Activated CD8-positive, alpha-beta T cell treated with anti-CD3 and anti-CD28 coated beads for 36 hours (primary cell): Measurements from ENCODE around the gene MAP3K3. TPM values are rescaled to one million over a fixed set of nuclear protein-coding genes. Genes with fewer than 3 reads are reported as not detected.

Experiments used
- ATAC-seq: fragments of 200-7000 bp; cut with Tn5 transposase; one replicate; pipeline ENCODE4 v1.10.0; 2021; ENCODE audit warnings: mild to moderate bottlenecking, moderate library complexity
- CTCF ChIA-PET: fragments of 350-600 bp; sonication (Branson Sonifier 250); formaldehyde crosslinking; loops from one replicate; lab custom pipeline; 2021; ENCODE audit warnings: antibody characterized with exemption; lab: Charles Lee
- POLR2A ChIA-PET: fragments of 350-600 bp; sonication (Branson Sonifier 250); formaldehyde crosslinking; loops from one replicate; lab custom pipeline; 2021; ENCODE audit warnings: antibody characterized with exemption; lab: Charles Lee
- DNase-seq: peaks from one replicate; pipeline ENCODE4 v3.0.0-alpha.2; 2020
- H3K27ac Mint-ChIP-seq: one replicate; pipeline ENCODE4 v1.8.0; 2021; ENCODE audit warnings: mild to moderate bottlenecking, mixed read lengths
- H3K27me3 Mint-ChIP-seq: one replicate; pipeline ENCODE4 v1.8.0; 2021; ENCODE audit warnings: mixed read lengths
- H3K36me3 Mint-ChIP-seq: one replicate; pipeline ENCODE4 v1.8.0; 2021; ENCODE audit warnings: low read depth, mixed read lengths
- H3K4me1 Mint-ChIP-seq: one replicate; pipeline ENCODE4 v1.8.0; 2021; ENCODE audit warnings: low read depth, mixed read lengths
- H3K4me3 Mint-ChIP-seq: one replicate; pipeline ENCODE4 v1.8.0; 2021; ENCODE audit warnings: mild to moderate bottlenecking, moderate library complexity, mixed read lengths
- H3K9me3 Mint-ChIP-seq: one replicate; pipeline ENCODE4 v1.8.0; 2021; ENCODE audit warnings: mixed read lengths
- intact Hi-C: fragments of 100-400 bp; cut with micrococcal nuclease; formaldehyde crosslinking; loops from one replicate; pipeline ENCODE4 v1.10.0; 2022
- total RNA-seq, 2 experiments: library from RNA; stranded (reverse); gene quantifications; one replicate each; pipeline ENCODE4 v1.2.3, GENCODE V29; 2021
- TF ChIP-seq, protein P1 (sequence below): fragments of 200-600 bp; IDR thresholded peaks from one replicate; pipeline ENCODE4 v1.8.0; 2022; ENCODE audit warnings: antibody characterized with exemption, mild to moderate bottlenecking

The MAP3K3 gene
- total RNA-seq, 2 experiments from 2014 or later, result 20.6 to 22.5 TPM

DNA sequence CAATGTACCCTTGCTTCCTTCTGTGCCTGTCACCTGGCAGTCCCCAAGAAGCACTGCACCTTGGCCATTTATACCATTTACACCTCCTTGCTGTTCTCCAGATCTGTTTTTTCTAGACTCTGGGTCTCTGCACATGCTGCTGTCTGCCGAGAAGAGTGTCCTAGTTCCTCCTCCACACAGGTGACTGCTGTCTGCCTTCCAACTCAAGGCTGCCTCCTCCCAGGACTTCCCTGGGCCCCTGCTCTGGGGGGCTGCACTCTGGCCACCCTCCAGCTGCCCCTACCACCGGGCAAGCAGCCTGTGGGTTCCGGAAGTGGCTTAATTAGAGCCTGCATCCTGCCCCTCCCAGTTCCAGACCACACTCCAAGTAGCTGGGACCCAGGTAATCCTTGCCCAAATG lies 83.4 kb downstream of the MAP3K3 start:
- no peak for DNase-seq
- POLR2A ChIA-PET, result interaction anchor here (0.8 to 2.9 kb wide), 5 partner anchors 9 to 136 kb away, joined by 3 to 28 read pairs (median 3); partner anchors contain the start of gene CCDC47
- no peaks in the 10 kb centered on the region for H3K27me3 Mint-ChIP-seq
- no peak overlapping the region for H3K4me3 Mint-ChIP-seq
- no peak for ATAC-seq
- intact Hi-C loops, result loop anchor here (5.0 kb wide), 1 partner anchor 37 kb away; the partner anchor contains the start of gene STRADA
- H3K36me3 Mint-ChIP-seq, result peaks cover 55% of the 10 kb centered on the region
- TF ChIP-seq, protein P1, sequence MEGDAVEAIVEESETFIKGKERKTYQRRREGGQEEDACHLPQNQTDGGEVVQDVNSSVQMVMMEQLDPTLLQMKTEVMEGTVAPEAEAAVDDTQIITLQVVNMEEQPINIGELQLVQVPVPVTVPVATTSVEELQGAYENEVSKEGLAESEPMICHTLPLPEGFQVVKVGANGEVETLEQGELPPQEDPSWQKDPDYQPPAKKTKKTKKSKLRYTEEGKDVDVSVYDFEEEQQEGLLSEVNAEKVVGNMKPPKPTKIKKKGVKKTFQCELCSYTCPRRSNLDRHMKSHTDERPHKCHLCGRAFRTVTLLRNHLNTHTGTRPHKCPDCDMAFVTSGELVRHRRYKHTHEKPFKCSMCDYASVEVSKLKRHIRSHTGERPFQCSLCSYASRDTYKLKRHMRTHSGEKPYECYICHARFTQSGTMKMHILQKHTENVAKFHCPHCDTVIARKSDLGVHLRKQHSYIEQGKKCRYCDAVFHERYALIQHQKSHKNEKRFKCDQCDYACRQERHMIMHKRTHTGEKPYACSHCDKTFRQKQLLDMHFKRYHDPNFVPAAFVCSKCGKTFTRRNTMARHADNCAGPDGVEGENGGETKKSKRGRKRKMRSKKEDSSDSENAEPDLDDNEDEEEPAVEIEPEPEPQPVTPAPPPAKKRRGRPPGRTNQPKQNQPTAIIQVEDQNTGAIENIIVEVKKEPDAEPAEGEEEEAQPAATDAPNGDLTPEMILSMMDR, result no peak
- CTCF ChIA-PET, result interaction anchor here (1.1 to 1.9 kb wide), 5 partner anchors 9 to 281 kb away, joined by 3 to 7 read pairs (median 3); no protein-coding TSS in a partner anchor
- peaks cover 76% of the 10 kb centered on the region for H3K4me1 Mint-ChIP-seq
- no peaks in the 10 kb centered on the region for H3K9me3 Mint-ChIP-seq
- peak overlapping the region; percentile 81 for H3K27ac Mint-ChIP-seq

DNA sequence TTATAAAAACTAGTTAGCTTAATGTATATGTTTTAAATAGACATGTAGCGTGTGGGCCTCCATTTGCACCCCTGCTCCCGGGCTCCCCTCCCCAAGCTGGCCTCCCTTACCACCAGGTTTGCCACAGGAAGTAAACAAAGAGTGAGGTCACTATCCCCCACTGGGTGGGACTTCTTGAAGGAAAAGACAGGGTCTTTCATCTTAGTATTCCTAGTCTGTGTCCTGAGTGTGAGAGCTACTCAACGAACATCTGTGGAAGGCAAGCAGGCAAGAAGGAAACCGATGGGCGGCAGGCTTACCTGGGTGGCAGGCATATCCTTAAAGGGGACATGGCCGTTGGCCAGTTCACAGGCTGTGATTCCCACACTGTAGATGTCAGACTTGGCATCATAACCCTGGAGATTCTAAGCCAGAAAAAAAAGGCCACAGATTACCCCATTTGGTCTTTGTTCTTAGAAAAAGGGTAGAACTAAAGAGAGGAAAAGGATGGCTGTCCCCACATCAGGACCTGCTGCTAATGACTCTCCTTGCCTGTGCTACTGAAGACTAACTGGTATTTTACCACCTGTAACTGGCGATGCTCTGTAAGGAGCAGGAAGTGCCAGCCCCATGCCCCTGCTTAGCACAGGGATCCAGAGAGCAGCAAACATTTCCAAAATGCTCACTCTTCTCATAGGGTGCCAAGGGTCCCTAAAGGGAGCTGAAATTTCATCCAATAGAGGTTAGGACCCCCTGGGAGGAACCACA lies 84.3 kb downstream of the MAP3K3 start:
- H3K4me3 Mint-ChIP-seq, result peak overlapping the region; percentile 14

DNA sequence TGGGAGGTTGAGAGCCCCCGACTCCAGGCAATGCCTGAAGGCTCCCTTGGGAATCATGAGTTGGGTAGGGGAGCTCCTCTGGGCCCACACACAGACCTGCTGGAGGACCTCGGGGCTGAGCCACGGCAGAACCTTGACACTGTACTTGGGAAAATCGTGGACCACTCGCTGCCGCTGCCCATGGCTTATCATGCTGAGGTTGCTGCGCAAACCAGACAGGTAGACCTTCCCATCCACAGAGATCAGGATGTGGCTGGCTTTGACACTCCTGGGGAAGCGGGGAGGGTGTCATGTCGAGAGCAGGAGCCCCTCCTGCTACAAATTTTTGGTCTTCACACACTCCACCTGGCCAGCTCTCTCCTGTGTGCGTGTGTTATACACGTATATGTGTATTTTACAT lies 84.9 kb downstream of the MAP3K3 start:
- no peak for ATAC-seq
- DNase-seq, result no peak
- H3K27ac Mint-ChIP-seq, result peak overlapping the region; percentile 81
- H3K27me3 Mint-ChIP-seq, result no peaks in the 10 kb centered on the region
- intact Hi-C loops, result loop anchor here (5.0 kb wide), 1 partner anchor 35 kb away; the partner anchor contains the start of gene STRADA
- H3K4me3 Mint-ChIP-seq, result no peak overlapping the region
- TF ChIP-seq, protein P1, result no peak
- H3K36me3 Mint-ChIP-seq, result peaks cover 46% of the 10 kb centered on the region
- ChIA-PET POLR2A (interaction anchor here (0.6 to 2.9 kb wide), 5 partner anchors 10 to 66 kb away, joined by 4 to 28 read pairs (median 4); partner anchors contain the start of genes CCDC47 and DDX42), CTCF (interaction anchor here (0.8 to 2.3 kb wide), 4 partner anchors 9 to 142 kb away, joined by 3 to 10 read pairs (median 4); partner anchors contain the start of gene MAP3K3)
- peaks cover 76% of the 10 kb centered on the region for H3K4me1 Mint-ChIP-seq
- no peaks in the 10 kb centered on the region for H3K9me3 Mint-ChIP-seq

More for the DNA sequence above, 84.3 kb downstream of the MAP3K3 start:
- no peak for DNase-seq
- intact Hi-C loops, result loop anchor here (5.0 kb wide), 1 partner anchor 36 kb away; the partner anchor contains the start of gene STRADA
- H3K27ac Mint-ChIP-seq, result peak overlapping the region; percentile 81
- peaks cover 50% of the 10 kb centered on the region for H3K36me3 Mint-ChIP-seq
- CTCF ChIA-PET, result interaction anchor here (0.8 to 2.3 kb wide), 7 partner anchors 8 to 282 kb away, joined by 3 to 10 read pairs (median 3); no protein-coding TSS in a partner anchor
- H3K9me3 Mint-ChIP-seq, result no peaks in the 10 kb centered on the region
- no peak for ATAC-seq
- POLR2A ChIA-PET, result interaction anchor here (0.6 to 2.9 kb wide), 9 partner anchors 10 to 135 kb away, joined by 3 to 28 read pairs (median 4); partner anchors contain the start of genes CCDC47 and DDX42
- peaks cover 78% of the 10 kb centered on the region for H3K4me1 Mint-ChIP-seq
- H3K27me3 Mint-ChIP-seq, result no peaks in the 10 kb centered on the region
- TF ChIP-seq, protein P1, result no peak

DNA sequence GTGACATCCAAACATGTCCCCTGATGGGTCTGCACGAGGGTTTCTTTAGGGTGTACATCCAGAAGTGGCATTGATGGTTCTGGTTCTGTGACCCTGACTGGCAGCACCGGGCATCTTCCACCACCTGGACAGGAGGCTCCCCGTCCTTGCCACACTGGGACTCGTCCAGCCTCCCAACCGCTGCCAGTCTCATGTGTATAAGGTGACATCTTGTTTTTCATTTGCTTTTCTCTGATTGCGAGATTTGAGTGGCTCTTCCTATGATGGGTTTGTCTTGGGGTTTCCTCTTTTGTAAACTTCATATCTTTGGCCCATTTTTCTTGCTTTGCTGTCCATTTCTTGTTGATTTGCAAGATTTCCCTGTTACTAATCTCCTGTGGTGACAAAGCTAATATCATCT lies 86.9 kb downstream of the MAP3K3 start:
- DNase-seq, result no peak
- no peak overlapping the region for H3K4me3 Mint-ChIP-seq
- POLR2A ChIA-PET, result interaction anchor here (1.3 to 2.0 kb wide), 4 partner anchors 8 to 15 kb away, joined by 4 to 15 read pairs (median 8); partner anchors contain the start of gene LIMD2
- peaks cover 57% of the 10 kb centered on the region for H3K4me1 Mint-ChIP-seq
- no peaks in the 10 kb centered on the region for H3K9me3 Mint-ChIP-seq
- H3K36me3 Mint-ChIP-seq, result peaks cover 29% of the 10 kb centered on the region
- CTCF ChIA-PET, result interaction anchor here (0.9 to 3.4 kb wide), 6 partner anchors 12 to 274 kb away, joined by 3 to 28 read pairs (median 3); no protein-coding TSS in a partner anchor
- no peaks in the 10 kb centered on the region for H3K27me3 Mint-ChIP-seq
- intact Hi-C loops, result loop anchor here (5.0 kb wide), 1 partner anchor 33 kb away; the partner anchor contains the start of gene STRADA
- TF ChIP-seq, protein P1, result no peak
- peak overlapping the region; percentile 68 for H3K27ac Mint-ChIP-seq
- no peak for ATAC-seq
